ENCODE measurements around the gene CUL9. TPM values are rescaled to one million over a fixed set of nuclear protein-coding genes. Genes with fewer than 3 reads are reported as not detected.

Gene CUL9
- total and polyA plus RNA-seq, 3 donors from 2014 or later, result 90.6 to 110 (median 101) TPM

DNA sequence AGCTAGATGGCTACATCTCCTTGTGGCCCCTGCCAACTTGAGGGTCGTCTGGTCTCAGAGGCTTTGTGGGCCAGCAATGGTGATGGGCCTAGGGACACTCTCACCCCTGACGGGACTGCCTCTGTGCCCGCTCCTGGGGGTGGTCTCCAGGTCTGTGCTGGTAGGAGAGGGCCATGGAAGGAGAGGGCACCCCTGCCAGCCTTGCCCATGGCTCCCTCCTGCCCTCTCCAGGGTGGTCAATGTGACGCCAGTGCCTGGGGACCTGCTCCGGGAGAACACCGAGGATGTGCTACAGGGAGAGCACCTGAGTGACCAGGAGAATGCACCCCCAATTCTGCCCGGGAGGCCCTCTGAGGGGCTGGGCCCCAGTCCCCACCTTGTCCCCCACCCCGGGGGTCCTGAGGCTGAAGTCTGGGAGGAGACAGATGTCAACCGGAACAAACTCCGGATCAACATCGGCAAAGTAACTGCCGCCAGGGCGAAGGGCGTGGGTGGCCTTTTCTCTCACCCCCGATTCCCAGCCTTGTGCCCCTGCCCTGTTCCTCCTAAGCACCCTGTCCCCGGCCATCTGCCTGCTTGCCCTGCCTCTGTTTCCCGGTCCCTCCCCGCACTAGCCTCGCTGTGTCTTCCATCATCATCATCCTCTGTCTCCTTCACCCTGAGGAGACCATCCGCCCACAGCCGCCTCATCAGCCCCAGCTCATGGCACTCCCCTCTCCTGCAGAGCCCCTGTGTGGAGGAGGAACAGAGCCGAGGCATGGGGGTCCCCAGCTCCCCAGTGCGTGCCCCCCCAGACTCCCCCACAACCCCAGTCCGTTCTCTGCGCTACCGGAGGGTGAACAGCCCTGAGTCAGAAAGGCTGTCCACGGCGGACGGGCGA is 77.1 kb downstream of the CUL9 start:
- Histone ChIP-seq H3K4me1 (no peaks in the 10 kb centered on the region), H3K9me3 (no peaks in the 10 kb centered on the region), H3K36me3 (ENCODE audit: low read depth, missing control alignments) (no peaks in the 10 kb centered on the region), H3K27ac (no peak overlapping the region), H3K27me3 (no peaks in the 10 kb centered on the region), H3K4me3 (no peak overlapping the region)
- intact Hi-C loops (cut with DNase I; ENCODE audit: low total_unique reads), result loop anchor here (10.0 kb wide), 1 partner anchor 256 kb away; the partner anchor contains the start of genes LRRC73, POLR1C and YIPF3
- 91 to 92% methylated on average over 30 of the region's 30 CpGs for WGBS, 2 donors
- TF ChIP-seq POLR2A (IDR thresholded peaks at IDR 0.05), result no peak
- TF ChIP-seq, protein P1, sequence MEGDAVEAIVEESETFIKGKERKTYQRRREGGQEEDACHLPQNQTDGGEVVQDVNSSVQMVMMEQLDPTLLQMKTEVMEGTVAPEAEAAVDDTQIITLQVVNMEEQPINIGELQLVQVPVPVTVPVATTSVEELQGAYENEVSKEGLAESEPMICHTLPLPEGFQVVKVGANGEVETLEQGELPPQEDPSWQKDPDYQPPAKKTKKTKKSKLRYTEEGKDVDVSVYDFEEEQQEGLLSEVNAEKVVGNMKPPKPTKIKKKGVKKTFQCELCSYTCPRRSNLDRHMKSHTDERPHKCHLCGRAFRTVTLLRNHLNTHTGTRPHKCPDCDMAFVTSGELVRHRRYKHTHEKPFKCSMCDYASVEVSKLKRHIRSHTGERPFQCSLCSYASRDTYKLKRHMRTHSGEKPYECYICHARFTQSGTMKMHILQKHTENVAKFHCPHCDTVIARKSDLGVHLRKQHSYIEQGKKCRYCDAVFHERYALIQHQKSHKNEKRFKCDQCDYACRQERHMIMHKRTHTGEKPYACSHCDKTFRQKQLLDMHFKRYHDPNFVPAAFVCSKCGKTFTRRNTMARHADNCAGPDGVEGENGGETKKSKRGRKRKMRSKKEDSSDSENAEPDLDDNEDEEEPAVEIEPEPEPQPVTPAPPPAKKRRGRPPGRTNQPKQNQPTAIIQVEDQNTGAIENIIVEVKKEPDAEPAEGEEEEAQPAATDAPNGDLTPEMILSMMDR (IDR thresholded peaks at IDR 0.05), result no peak
- no peak for DNase-seq

- H3K27me3 ChIP-seq, result no peaks in the 10 kb centered on the region
- no peak overlapping the region for H3K27ac ChIP-seq
- intact Hi-C loops (cut with DNase I; ENCODE audit: low total_unique reads), result no loop called here
- no peaks in the 10 kb centered on the region for H3K4me1 ChIP-seq
- 84 to 90% methylated on average over 4 of the region's 4 CpGs for WGBS, 2 donors
- no peak overlapping the region for H3K4me3 ChIP-seq
- no peaks in the 10 kb centered on the region for H3K36me3 ChIP-seq (ENCODE audit: low read depth, missing control alignments)
- TF ChIP-seq, protein P1 (IDR thresholded peaks at IDR 0.05), result no peak
- TF ChIP-seq POLR2A (IDR thresholded peaks at IDR 0.05), result no peak
- DNase-seq, result no peak
- H3K9me3 ChIP-seq, result no peaks in the 10 kb centered on the region
Measured at GRCh38 chr6:43260791-43261190, 78.8 kb downstream of the CUL9 start.

DNA sequence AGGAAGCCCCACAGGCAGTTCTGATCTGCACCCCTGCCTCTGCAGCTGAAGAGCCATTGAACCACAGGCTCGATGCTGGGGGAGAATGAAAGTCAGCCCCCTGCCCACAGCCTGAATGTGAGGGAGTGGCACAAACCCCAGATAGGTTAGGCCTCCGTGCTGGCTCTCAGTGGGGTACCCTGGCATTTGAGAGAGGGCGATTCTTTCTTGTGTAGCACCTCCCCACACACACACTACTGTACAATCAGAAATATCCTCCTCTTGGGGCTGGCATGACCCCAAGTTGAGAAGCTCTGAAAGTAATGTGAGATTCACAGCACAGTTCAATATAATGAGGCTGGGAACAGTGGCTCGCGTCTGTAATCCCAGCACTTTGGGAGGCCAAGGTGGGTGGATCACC is 79.2 kb downstream of the CUL9 start:
- H3K27me3 ChIP-seq, result no peaks in the 10 kb centered on the region
- no peaks in the 10 kb centered on the region for H3K36me3 ChIP-seq (ENCODE audit: low read depth, missing control alignments)
- H3K9me3 ChIP-seq, result no peaks in the 10 kb centered on the region
- no peak overlapping the region for H3K27ac ChIP-seq
- TF ChIP-seq POLR2A (IDR thresholded peaks at IDR 0.05), result no peak
- TF ChIP-seq, protein P1 (IDR thresholded peaks at IDR 0.05), result no peak
- H3K4me1 ChIP-seq, result no peaks in the 10 kb centered on the region
- no peak overlapping the region for H3K4me3 ChIP-seq
- intact Hi-C loops (cut with DNase I; ENCODE audit: low total_unique reads), result no loop called here
- 85 to 89% methylated on average over 5 of the region's 5 CpGs for WGBS, 2 donors
- no peak for DNase-seq

- no peaks in the 10 kb centered on the region for H3K36me3 ChIP-seq (ENCODE audit: low read depth, missing control alignments)
- TF ChIP-seq POLR2A (IDR thresholded peaks at IDR 0.05), result no peak
- TF ChIP-seq, protein P1 (IDR thresholded peaks at IDR 0.05), result no peak
Measured at GRCh38 chr6:43262000-43262779, 80.2 kb downstream of the CUL9 start.

More at GRCh38 chr6:43262000-43262779, 80.2 kb downstream of the CUL9 start:
- intact Hi-C loops (cut with DNase I; ENCODE audit: low total_unique reads), result no loop called here
- DNase-seq, result no peak
- WGBS, 2 donors, result 81 to 87% methylated on average over 14 of the region's 14 CpGs
- Histone ChIP-seq H3K4me1 (peaks cover 3% of the 10 kb centered on the region), H3K27ac (no peak overlapping the region), H3K9me3 (no peaks in the 10 kb centered on the region), H3K4me3 (no peak overlapping the region), H3K27me3 (no peaks in the 10 kb centered on the region)

Data from testis (tissue), 3 donors.